Mucosa of gallbladder (tissue), 1 donor: ENCODE measurements around the gene WNT3. TPM values are rescaled to one million over a fixed set of nuclear protein-coding genes. Genes with fewer than 3 reads are reported as not detected.
"Not testable (repeated sequence)": the region's sequence is repeated elsewhere in the genome, so short reads cannot be mapped to it uniquely, and the experiment has no call there.

Experiments
- DNase-seq: peaks from one replicate; pipeline ENCODE4 v3.0.0-alpha.2; 2020; ENCODE audit warnings: low spot score
- total RNA-seq: library from RNA; stranded (reverse); gene quantifications from one replicate; pipeline ENCODE4 v1.2.1, GENCODE V29; 2021
- donor health status: DM: no; HTN: no; CAD: no.

The WNT3 gene
- total RNA-seq, 1 donor from 2014 or later = 0.52 TPM

DNA sequence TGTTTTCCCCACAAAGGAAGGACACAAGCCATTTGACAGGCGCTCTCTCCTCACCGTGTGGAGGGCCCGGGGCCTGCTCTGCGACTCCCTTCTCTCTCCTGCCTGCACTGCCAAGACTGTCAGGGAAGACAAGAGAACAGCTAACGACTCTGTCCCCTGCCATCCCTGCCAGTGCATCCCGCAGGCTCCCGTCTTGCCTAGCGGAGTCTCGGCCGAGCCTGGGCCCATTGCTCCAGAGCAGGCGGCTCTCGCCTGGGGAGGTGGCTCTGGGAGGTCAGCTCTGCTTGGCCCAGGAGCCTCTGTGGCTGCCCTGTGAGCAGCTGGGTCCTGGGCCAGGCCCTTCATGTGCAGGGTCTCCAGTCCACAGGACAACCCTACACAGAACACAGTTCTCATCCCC is 53.0 kb downstream of the WNT3 start:
- no peak for DNase-seq

- no peak for DNase-seq
Measured at GRCh38 chr17:46764709-46765401, 53.6 kb downstream of the WNT3 start.

GRCh38 chr17:46764000-46764708 is 54.3 kb downstream of the WNT3 start:
- DNase-seq = no peak

- no peak for DNase-seq
Measured at GRCh38 chr17:46763416-46763815, 55.1 kb downstream of the WNT3 start.

DNA sequence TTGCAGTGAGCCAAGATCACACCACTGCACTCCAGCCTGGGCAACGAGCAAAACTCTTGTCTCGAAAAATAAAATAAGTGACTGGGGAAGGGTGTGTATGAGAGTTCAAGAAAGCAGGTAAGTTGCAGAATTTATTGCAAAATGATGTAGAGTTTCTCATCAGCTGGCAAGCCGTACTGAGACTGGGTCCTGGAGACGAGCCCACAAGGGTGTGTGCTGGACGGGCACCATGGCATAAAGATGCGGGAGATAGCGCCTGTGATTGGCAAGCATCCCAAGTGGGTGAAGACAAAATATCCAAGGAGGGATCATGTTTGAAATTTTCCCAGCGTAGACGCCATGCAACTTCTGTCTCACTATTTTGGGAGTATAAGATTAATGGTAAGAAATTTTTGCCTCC is 59.4 kb downstream of the WNT3 start:
- no peak for DNase-seq

- DNase-seq = no peak
Measured at GRCh38 chr17:46758614-46759013, 59.9 kb downstream of the WNT3 start.

- not testable (repeated sequence) for DNase-seq
Measured at GRCh38 chr17:46757588-46757987, 60.9 kb downstream of the WNT3 start.

- DNase-seq = no peak
Measured at GRCh38 chr17:46756861-46757260, 61.6 kb downstream of the WNT3 start.

GRCh38 chr17:46756081-46756735 is 62.3 kb downstream of the WNT3 start:
- no peak for DNase-seq

DNA sequence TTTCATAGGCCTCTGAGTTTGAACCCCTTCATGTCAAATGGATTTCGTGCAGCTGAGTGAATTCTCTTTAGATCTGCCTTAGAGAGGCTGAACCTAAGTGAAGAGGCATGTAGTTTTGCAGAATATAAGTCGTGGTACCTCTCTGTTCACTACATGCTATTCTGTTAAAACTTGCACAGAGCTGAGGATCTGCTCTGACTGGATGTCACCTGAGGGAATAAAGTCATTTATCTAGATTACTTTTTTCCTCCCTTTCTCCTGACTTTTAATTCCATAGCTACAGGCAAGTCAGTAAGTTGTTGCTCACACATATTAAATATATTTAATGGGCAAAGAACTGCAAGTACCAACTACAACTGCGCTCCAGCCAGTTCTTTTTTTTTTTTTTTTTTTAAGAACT is 64.7 kb downstream of the WNT3 start:
- DNase-seq = no peak

- no peak for DNase-seq
Measured at GRCh38 chr17:46751425-46751824, 67.1 kb downstream of the WNT3 start.

- DNase-seq = no peak
Measured at GRCh38 chr17:46745376-46745775, 73.1 kb downstream of the WNT3 start.

GRCh38 chr17:46744441-46744840 is 74.1 kb downstream of the WNT3 start:
- no peak for DNase-seq

DNA sequence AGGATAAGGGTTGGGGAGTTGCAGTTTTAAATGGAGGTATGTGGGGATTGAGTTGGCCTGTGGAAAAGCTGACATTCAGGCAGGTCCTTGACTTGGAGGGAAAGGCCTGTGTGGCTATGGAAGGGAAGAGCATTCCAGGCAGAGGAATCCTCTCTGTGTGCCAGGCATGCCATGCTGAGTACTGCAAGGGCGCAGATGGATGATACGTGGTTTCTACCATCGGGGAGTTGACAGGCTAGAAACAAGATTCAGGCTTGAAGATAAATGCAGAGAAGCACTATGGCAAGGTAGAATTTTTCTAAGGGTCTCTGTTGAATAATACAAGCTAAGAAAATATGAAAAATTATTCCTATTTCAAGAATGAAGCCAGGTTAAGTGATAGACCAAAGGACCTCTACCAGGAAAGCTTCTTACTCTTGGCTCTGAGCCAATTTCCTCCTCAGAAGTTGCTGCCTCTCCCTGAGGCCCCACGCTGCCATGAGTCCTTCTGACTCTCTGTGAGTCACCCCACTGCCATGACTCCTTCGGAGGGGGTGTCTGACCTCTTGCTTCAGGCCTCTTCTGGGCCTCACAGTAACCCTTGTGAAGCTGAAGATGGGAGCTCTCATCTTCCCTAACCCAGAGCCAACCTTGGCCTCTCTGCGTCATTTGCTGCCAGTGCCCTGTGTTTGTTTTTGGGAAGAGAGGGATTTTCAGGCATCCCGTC is 75.8 kb downstream of the WNT3 start:
- DNase-seq = peak; percentile 47

- no peak for DNase-seq
Measured at GRCh38 chr17:46741122-46741730, 77.3 kb downstream of the WNT3 start.

DNA sequence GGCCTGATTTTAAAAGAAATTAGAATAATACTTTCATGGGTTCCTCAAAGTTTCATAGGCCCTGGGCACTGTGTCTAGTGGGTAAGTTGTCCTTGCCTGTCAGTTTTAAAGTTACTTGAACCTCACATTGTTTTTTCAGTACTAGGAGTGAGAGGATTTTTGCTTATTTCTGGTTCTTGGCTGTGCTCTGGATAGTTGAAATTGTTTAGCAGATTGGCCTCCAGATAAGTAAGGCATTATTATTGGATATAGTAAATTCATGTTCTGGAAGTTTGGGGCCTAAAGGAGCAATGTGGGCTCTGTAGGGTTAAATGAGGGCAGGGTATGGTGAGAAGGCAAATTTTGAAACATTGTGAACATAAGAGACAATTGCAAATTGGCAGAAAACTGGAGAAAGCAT is 78.5 kb downstream of the WNT3 start:
- no peak for DNase-seq

- DNase-seq = no peak
Measured at GRCh38 chr17:46738544-46738943, 79.9 kb downstream of the WNT3 start.

DNA sequence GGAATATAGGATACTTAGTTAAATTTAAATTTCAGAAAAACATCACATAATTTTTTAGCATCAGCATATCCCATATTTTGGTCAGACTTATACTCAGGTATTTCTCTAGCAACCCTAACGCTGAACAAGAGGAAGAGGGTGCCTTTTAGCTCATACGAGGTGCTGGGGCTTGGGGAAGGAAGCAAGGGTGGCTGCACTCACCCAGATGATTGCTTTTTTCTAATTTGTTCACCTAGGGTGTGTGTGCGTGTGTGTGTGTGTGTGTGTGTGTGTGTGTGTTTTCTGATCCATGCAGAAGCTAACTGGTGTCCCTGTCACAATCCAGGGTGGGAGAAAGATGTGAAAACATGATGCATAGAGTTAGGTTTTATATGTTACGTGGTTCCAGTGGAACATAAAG is 81.2 kb downstream of the WNT3 start:
- no peak for DNase-seq

GRCh38 chr17:46736100-46736499 is 82.4 kb downstream of the WNT3 start:
- DNase-seq = no peak

- no peak for DNase-seq
Measured at GRCh38 chr17:46733837-46734475, 84.5 kb downstream of the WNT3 start.

DNA sequence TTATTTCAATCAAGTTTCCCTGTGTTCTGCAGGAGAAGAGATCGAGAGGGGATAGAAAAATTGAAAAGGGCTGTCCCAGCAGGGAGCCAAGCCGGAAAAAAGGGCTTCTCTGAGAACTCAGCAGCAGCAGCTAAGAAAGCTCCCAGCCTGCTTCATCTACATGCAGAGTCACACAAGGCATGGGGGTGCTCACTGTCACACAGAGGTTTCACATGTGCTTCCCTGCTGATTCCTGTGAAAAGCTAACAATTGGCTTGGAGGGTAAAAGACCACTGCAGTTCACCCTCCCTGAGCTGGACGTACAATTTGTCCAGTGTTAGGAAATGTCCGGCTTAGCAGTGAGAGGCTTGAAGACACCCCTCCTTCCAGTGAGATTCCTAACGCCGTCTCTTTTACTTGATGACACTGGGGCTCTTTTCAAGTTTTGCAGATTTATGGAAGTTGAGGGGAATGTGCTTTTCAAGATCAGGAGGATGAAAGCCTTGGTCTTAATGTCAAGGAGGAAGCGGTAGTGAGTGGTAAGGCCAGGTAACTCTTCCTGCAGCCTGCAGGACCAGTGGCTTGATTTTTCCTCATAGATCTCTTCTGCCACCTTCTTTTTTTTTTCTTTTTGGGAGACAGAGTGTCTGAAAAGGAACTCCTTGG is 85.6 kb downstream of the WNT3 start:
- no peak for DNase-seq
